ENCODE results near the gene GLRX5. TPM values are rescaled to one million over a fixed set of nuclear protein-coding genes. Genes with fewer than 3 reads are reported as not detected.
"Not testable (repeated sequence)": the region's sequence is repeated elsewhere in the genome, so short reads cannot be mapped to it uniquely, and the experiment has no call there.

Gene GLRX5
- total and polyA plus RNA-seq, 2 donors from 2014 or later: 46.7 to 124 TPM

GRCh38 chr14:95577870-95578269 is 43.0 kb downstream of the GLRX5 start:
- no peaks in the 10 kb centered on the region for H3K9me3 ChIP-seq (ENCODE audit: control insufficient read depth in 2 of 3, insufficient read depth in 1 of 3, low read length in 3 of 3)
- DNase-seq: peak in 2 of 5 donors; percentile 36 to 39
- no peak overlapping the region for H3K9ac ChIP-seq (ENCODE audit: low read length in 3 of 3)
- no peaks in the 10 kb centered on the region for H3K4me1 ChIP-seq (ENCODE audit: control insufficient read depth in 2 of 3, insufficient read depth in 2 of 3, low read depth in 1 of 3, low read length in 3 of 3)
- no peak overlapping the region for H3K4me3 ChIP-seq (ENCODE audit: low read length in 3 of 3)
- no peak for FAIRE-seq
- no peak for TF ChIP-seq CTCF (IDR thresholded peaks at IDR 0.05; ENCODE audit: borderline replicate concordance, extremely low read depth, insufficient read depth)
- intact Hi-C loops (cut with DNase I): no loop called here
- H3K36me3 ChIP-seq (ENCODE audit: control insufficient read depth in 2 of 3, insufficient read depth in 3 of 3, low read length in 3 of 3): no peaks in the 10 kb centered on the region
- no peaks in the 10 kb centered on the region for H3K27me3 ChIP-seq (ENCODE audit: control insufficient read depth, insufficient read depth, low read length)
- H3K27ac ChIP-seq (ENCODE audit: low read depth in 2 of 2, low read length in 2 of 2): no peak overlapping the region

- H3K4me3 ChIP-seq (ENCODE audit: low read length in 3 of 3); H3K27ac ChIP-seq (ENCODE audit: low read depth in 2 of 2, low read length in 2 of 2); H3K36me3 ChIP-seq (ENCODE audit: control insufficient read depth in 2 of 3, insufficient read depth in 3 of 3, low read length in 3 of 3); H3K27me3 ChIP-seq (ENCODE audit: control insufficient read depth, insufficient read depth, low read length); H3K9me3 ChIP-seq (ENCODE audit: control insufficient read depth in 2 of 3, insufficient read depth in 1 of 3, low read length in 3 of 3); FAIRE-seq; H3K4me1 ChIP-seq (ENCODE audit: control insufficient read depth in 2 of 3, insufficient read depth in 2 of 3, low read depth in 1 of 3, low read length in 3 of 3); DNase-seq; intact Hi-C loops (cut with DNase I); H3K9ac ChIP-seq (ENCODE audit: low read length in 3 of 3): not testable (repeated sequence)
Measured at GRCh38 chr14:95583836-95584617, 49.2 kb downstream of the GLRX5 start.

GRCh38 chr14:95585953-95586620 is 51.2 kb downstream of the GLRX5 start:
- DNase-seq (no peak), FAIRE-seq (no peak)
- no peaks in the 10 kb centered on the region for H3K4me1 ChIP-seq (ENCODE audit: control insufficient read depth in 2 of 3, insufficient read depth in 2 of 3, low read depth in 1 of 3, low read length in 3 of 3)
- H3K9ac ChIP-seq (ENCODE audit: low read length in 3 of 3): no peak overlapping the region
- H3K9me3 ChIP-seq (ENCODE audit: control insufficient read depth in 2 of 3, insufficient read depth in 1 of 3, low read length in 3 of 3): peaks cover 0 to 2% (median 0%) of the 10 kb centered on the region in 3 donors
- H3K27me3 ChIP-seq (ENCODE audit: control insufficient read depth, insufficient read depth, low read length): no peaks in the 10 kb centered on the region
- intact Hi-C loops (cut with DNase I): no loop called here
- no peak overlapping the region for H3K27ac ChIP-seq (ENCODE audit: low read depth in 2 of 2, low read length in 2 of 2)
- TF ChIP-seq CTCF (IDR thresholded peaks at IDR 0.05; ENCODE audit: borderline replicate concordance, extremely low read depth, insufficient read depth): no peak
- H3K36me3 ChIP-seq (ENCODE audit: control insufficient read depth in 2 of 3, insufficient read depth in 3 of 3, low read length in 3 of 3): no peaks in the 10 kb centered on the region
- no peak overlapping the region for H3K4me3 ChIP-seq (ENCODE audit: low read length in 3 of 3)

- DNase-seq; H3K9ac ChIP-seq (ENCODE audit: low read length in 3 of 3); H3K9me3 ChIP-seq (ENCODE audit: control insufficient read depth in 2 of 3, insufficient read depth in 1 of 3, low read length in 3 of 3); H3K27me3 ChIP-seq (ENCODE audit: control insufficient read depth, insufficient read depth, low read length); H3K27ac ChIP-seq (ENCODE audit: low read depth in 2 of 2, low read length in 2 of 2); H3K36me3 ChIP-seq (ENCODE audit: control insufficient read depth in 2 of 3, insufficient read depth in 3 of 3, low read length in 3 of 3); FAIRE-seq; intact Hi-C loops (cut with DNase I); H3K4me1 ChIP-seq (ENCODE audit: control insufficient read depth in 2 of 3, insufficient read depth in 2 of 3, low read depth in 1 of 3, low read length in 3 of 3); H3K4me3 ChIP-seq (ENCODE audit: low read length in 3 of 3): not testable (repeated sequence)
Measured at GRCh38 chr14:95591182-95591581, 56.3 kb downstream of the GLRX5 start.

Other genes starting within 250 kb of the GLRX5 start
- 151 TPM for gene CLMN, start 215.1 kb upstream of the GLRX5 start, total RNA-seq
- 33.1 TPM for gene CLMN, start 215.1 kb upstream of the GLRX5 start, polyA plus RNA-seq (ENCODE audit: insufficient read depth, low read depth, low replicate concordance)
- gene SYNE3, start 18.4 kb upstream of the GLRX5 start, total RNA-seq: 18.5 TPM
- gene SYNE3, start 18.4 kb upstream of the GLRX5 start, polyA plus RNA-seq (ENCODE audit: insufficient read depth, low read depth, low replicate concordance): 0.54 TPM
- not detected for gene TCL1B, start 151.4 kb downstream of the GLRX5 start, total RNA-seq
- not detected for gene TCL1B, start 151.4 kb downstream of the GLRX5 start, polyA plus RNA-seq (ENCODE audit: insufficient read depth, low read depth, low replicate concordance)
- 1.4 TPM for gene TCL1A, start 179.1 kb downstream of the GLRX5 start, total RNA-seq
- not detected for gene TCL1A, start 179.1 kb downstream of the GLRX5 start, polyA plus RNA-seq (ENCODE audit: insufficient read depth, low read depth, low replicate concordance)

Data from kidney (tissue), 14 donors.